Measurements from ENCODE around the gene DGKI.

Gene DGKI

DNA sequence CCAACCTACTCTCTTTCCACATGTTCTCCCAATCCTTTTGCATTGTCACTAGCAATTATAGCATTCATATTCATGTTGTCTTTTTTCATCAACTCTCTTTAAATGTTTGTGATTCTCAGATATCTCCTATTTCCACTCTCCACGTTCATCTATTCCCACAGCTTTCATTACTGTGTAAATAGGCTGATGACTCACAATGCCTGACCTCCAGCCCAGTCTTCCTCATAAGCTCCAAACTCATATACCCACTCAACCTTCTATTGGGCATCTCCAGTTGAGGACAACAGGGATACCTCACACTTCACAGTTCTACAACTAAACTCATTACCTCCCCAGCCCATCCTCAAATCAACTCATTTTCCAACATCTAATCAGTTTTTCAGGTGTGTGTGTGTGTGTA, 194.1 kb downstream of the DGKI start:
- no peak for DNase-seq

DNA sequence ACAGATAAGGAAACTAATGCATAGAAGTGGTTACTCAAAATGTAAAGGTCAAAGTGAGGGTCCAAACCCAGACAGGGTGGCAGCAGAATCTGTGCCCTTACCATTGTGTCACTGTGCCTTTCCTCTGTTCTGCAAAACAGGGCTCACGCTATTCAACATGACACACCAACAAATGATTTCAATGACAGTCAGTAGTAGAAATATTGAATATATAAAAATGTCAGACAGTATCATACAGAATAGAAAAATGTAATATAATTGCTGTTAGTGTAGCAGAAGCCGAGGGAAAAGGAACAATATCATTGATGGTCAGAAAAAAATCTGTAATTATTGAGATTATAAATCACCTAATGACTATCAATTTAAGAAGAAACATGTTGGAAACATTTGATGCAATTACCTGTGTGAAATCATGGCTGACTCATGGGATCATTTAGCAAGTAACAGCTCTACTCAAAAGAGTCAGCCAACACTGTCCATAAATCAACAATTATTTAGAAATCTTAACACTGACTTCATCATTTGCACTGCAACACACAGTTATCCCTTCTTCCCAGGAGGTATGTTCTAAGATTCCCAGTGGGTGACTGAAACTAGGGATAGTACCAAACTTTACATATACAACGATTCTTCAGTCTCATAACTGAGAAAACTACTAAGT, 198.7 kb downstream of the DGKI start:
- no peak for DNase-seq

DNA sequence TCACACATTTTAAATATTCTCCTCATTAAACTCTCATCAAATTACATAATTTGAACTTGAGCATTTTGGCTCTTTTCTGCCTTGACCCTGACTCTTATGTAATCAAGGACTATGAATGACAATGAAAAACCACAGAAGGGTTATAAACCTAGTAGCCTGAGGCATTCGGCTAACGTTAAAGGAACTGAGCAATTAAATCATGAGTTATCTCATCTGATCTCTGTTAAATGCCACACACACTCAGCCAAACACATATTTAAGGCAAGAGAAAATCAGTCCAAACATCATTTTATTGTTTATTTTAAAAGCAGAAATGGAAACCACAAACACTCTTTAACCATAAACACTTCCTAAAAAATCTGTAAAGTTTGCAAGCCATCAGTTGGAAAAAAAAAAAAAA, 204.3 kb downstream of the DGKI start:
- DNase-seq, result no peak

DNA sequence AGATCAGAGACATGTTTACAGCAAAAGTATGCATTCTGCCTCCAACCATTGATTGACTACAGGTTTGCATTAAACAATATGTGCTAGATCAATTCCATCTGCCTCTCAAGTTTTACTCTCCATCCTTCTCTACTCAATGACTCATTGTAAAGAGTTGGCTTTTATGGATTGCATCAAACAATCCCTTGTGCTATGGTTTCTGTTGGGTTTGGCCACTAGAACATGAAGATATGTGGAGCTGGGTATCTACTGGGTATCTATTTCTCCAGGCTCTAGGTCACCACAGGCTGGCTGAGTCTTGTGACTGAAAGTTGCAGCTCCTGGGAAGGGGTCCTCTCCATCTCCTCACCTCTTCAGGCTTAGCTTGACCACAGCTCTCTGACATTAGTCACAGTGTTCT, 204.7 kb downstream of the DGKI start:
- no peak for DNase-seq

DNA sequence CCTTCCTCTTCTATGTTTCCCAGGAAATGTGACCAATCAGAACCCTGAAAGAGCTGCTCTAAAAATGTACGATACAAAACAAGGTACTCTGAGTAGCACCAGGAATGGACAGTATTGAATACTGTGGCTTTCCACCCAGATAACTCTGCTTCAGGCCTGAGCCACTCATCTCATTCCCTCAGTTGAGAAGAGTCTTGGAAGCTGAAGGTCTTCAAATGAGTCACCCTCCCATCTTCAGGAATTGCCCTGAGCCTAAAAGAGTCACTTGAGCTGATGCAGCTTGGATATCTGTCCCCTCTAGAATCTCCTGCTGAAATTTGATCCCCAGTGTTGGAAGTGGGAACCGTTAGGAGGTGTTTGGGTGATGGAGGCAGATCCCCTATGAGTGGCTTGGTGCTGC, 210.4 kb downstream of the DGKI start:
- DNase-seq, result no peak

DNA sequence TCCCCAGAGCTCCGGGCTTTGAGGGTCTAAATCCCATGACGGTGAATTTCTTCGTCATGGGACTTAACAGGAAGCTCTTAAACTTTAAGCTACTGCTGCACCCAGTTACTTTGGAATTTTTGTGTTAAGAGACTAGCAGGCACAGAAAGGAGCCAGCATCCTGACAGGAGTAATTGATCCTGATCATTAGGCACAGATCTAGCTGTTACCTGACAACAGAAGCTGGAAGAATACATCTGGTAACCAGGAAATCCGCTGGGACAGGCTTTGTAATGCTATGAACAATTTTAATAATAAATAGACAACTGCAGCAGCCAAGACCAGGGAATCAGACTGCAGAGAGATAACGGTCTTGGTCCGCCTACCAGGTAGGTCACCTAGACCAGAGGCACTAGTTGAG, 210.9 kb downstream of the DGKI start:
- no peak for DNase-seq

DNA sequence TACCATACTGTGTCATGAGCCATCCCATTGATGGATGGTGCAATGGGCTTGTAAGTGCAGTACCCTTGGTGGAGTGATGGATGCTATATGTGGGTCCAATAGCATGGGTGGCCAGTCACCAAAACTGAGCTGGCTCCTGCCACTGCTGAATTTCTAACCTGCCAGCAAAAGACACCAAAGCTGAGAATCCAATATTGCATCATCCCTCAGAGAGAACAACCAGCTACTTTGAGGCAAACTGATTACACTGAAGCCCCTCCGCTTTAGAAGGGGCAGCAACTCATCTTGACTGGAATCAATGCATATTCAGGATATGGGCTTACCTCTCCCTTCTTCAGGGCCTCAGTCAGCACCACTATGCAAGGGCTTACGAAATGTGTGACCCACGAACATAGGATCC, 211.6 kb downstream of the DGKI start:
- no peak for DNase-seq

DNA sequence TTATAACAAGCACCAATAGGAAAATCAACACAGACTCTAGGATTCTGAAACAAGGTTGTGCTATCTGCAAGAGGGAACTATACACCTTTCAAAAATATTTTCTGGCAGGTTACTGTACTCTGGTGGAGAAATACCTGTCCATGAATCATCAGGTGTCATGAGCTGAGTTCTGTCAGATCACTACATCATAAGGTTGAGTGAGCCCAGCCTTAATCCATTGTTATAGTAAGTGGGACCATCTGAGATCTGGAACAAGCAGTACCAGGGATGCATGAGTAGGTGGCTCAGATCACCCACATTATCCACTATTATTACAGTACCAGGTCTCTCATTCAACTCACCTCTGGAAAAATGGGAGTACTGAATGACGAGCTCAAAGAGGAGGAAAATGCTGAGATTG, 212.4 kb downstream of the DGKI start:
- no peak for DNase-seq

DNA sequence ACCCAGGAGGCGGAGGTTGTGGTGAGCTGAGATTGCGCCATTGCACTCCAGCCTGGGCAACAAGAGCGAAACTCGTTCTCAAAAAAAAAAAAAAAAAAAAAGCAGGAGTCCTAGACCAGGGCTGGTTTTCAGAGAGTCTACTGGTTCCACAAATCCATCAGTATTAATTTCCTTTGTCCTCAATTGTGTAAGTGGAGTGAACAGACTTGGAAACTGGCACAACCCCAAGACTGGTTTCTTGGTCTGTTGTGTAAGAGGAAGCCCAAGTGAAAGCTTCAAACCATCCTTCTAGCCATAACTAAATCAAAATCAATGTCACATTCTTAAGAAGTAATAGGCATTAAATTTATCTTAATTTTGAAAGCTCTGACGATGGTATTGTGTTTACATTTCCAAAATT, 213.6 kb downstream of the DGKI start:
- no peak for DNase-seq

DNA sequence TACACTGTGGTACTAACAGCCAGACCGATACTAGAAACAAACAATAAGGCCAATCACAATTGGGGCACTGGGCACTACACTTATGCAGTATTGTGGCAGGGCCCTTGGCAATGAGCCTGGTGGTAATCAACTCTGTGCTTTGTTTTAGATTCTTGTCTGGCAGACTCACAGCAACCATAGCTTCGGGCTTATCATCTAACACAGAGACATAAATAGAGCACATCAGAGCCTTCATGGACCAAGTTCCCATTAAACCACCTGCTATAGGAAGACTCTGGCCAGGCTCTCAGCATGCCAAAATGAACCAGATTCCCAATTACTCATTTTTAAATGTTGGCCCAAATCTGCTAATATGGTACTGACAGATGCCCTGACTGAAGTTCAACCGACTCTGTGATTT, 218.6 kb downstream of the DGKI start:
- peak in 11 of 14 donors; percentile 6 to 79 (median 31) for DNase-seq

DNA sequence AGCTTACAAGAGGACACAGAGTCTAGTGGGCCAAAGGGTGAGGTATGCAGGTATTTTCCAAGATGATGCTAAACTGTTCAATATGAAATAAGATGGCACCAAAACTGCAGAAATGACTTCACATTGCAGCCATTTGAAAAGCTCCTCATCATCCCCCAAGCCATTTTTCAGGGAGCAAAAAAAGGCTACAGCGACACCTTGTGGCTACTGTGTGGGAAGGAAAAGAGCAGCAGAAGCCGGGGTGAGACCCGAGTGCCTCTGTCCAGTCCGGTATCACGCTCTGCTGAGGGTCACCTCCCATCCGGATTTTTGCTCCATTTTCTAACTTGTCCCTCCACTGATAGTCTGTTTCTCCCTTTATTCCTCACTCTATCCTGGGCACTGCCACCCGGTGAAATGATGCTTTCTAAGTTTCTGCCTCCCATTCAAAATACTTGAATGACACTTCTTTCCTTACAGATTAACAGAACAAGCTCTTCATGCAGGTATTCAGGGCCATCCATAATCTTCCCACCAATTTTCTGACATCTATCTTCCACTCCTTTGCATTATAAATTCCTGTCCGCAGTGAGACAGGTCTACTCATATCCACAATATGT, 220.2 kb downstream of the DGKI start:
- DNase-seq, result peak in 10 of 14 donors; percentile 1 to 40 (median 19)

DNA sequence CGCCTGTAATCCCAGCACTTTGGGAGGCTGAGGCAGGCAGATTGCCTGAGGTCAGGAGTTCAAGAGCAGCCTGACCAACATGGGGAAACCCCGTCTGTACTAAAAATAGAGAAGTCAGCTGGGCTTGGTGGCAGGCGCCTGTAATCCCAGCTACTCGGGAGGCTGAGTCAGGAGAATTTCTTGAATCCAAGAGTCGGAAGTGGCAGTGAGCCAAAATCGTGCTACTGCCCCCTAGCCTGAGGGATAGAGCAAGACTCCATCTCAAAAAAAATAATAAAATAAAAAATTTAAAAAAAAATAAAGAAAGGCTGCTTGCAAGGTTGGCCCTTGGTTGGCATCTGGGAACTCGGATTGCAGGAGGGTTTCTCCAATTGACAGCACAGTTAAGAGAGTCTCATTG, 221.6 kb downstream of the DGKI start:
- DNase-seq, result no peak

DNA sequence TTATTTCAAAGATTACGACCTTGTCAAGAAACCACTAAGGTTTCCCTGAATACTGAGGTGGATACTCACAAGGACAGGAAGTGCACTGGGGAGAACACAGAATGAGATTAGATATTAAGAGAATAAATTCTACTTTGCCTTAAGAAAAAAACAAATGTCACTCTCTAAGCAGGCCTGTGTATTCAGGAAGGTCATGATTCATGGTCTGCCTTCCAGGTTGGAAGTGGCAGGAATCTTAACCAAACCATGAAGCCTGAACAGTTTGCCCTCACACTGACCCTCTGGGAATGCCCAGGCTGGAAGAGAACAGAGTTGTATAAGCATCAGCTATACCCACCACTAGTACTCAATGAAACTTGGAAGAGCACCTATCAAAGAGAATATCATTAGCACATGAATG, 227.6 kb downstream of the DGKI start:
- no peak for DNase-seq

DNA sequence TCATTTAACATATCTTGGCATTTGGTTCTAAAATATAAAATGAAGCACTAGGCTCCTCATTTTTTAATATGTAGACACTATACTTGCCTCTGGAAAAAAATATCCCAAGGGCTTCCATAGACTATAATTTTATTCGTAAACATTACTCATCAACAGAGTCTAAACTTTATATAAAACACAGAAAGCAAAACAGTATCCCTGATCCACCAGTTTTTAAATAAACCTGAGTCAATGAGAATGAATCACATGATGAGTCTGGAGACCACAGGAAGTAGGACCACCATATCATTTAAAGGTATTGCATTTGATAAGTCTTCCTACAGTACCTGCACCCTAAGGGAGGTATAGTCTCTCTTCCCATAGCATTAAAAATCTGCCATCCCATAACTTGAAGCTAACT, 228.0 kb downstream of the DGKI start:
- DNase-seq, result no peak

DNA sequence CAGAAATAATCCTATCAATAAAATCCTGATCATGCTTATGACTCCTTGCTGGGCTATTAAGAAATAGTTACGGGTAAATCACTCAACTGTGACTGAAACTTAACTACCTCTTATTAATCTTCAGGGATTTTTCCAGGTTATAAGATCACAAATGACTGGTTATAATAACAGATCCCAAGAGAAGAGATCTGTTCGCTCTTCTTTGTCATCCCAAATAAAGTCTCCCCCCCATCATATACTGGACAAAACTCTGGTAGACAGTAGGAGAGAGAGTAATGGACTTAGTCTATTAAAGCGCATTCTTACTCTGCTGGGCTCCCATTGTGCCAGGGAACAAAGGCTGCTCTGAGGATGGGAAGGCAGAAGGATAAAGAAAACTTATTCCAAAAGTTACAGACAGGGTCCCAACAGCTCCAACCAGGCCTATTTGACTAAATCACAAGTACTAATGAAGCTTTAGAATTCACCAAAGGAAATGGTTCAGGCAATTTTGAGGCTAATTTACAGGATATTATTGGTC, 233.7 kb downstream of the DGKI start:
- no peak for DNase-seq

DNA sequence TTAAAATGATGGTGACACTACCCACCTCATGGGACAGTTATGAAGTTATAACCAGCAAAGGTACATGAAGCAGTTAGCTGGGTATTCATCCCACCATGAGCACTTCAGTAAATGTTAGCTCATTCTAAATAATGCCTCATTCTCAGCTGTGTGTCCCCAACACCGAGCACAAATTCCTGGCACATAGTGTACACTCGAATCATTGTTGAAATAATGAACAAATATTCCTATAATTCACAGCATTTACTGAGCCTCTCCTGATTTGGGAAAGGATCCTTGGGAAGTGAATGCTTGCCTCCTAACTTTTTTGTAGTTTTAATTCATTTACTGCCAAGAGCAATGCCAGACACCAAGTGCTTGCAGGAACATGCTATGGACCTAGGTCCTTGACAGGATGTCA, 235.2 kb downstream of the DGKI start:
- DNase-seq, result no peak

DNA sequence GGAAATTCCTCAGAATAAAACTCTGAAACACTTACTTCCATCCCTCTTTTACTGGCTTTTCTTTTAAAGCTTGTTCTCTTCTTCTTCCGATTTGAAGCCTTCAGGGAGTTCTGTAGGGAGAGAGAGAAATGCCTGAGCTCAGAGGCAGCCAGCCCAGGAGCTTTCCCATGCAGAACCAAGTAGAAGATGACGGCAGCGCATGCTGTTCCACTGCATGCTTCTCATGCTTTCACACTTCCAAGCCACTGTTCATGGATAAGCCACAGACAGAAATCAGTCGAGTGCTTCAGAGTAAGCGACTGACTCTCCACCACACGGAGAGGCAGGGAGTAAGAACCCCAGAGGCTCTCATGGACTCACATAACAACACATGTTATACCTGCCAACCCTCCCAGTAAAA, 237.3 kb downstream of the DGKI start:
- no peak for DNase-seq

DNA sequence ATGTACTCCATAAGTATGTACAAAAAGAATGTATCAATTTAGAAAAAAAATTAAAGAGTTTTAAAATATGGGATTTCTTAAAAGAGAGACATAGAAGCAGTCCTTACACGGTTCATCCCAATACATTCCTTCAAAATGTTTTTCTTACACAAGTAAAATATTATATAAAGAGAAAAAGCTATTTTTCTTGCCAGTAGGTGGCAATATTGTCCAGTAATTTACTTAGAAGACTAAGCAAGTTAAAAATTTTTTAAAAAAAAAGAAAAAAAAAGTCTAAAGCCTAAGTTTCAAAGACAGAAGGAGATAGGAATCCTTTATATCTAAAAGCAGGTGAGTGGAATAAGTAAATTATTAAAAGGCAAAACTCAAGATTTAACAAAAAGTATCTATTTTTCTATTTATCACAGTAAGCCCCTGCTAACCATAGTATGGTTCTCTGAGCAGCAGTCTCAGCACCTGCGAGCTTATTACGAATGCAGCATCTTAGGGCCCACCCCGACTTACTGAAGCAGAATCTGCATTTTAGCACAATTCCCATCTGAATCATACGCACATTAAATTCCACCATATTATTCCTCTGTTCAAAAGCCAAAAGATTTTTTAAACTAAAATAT, 240.6 kb downstream of the DGKI start:
- peak in 1 of 14 donors; percentile 23 for DNase-seq

DNA sequence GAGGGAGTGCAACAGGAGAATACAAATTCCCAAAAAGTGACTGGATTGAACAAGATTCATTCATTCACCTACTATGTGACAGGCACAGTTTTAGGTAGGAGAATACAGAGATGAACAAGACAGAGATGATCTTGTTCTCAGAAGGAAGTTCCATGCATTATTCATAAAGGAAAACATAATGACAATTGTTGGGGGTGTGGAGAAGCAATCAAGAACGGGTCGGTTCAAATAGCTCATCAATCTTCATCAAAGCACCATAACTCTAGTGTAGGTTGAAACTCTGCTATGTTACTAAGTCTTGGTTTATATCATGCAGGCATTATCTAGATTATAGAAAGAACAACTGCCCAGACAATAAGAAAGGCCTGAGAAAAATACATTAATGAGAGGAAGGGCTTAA, 243.7 kb downstream of the DGKI start:
- DNase-seq, result no peak

DNA sequence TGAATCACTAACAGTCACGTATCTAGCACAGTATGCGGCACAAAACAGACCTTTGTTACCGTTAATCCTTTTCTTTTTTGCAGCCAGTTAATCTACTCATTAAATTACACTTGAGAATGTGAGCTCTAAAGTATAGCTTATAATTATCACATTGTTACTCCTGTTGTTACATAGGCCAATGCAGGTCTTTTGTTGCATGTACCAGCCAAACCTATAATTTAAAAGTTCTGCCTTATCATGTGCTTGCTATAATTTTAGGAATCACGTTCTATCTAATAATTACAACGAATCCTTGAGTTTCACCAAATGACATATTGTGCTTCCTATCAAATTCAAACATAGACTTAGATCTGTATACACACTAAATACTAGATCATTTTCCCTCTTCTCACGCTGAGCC, 245.1 kb downstream of the DGKI start:
- DNase-seq, result no peak

DNA sequence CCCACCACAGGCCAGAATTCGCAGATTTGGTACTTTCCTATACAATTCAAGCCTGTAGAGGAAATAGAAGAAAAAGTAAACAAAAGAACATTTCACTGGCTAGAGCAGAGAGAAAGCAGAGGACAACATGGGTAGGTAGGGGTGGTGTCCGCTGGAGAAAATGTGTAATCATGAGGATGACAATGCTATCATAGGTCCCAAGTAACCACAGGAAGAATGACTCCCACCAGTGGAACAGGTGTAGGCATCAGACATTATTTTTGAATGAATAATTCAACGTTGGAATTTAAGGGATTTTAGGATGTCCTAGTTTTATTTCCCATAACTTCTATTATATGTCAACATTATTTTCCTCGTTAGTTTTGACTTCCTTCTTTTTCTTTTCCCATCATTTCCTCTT, 248.9 kb downstream of the DGKI start:
- no peak for DNase-seq

DNA sequence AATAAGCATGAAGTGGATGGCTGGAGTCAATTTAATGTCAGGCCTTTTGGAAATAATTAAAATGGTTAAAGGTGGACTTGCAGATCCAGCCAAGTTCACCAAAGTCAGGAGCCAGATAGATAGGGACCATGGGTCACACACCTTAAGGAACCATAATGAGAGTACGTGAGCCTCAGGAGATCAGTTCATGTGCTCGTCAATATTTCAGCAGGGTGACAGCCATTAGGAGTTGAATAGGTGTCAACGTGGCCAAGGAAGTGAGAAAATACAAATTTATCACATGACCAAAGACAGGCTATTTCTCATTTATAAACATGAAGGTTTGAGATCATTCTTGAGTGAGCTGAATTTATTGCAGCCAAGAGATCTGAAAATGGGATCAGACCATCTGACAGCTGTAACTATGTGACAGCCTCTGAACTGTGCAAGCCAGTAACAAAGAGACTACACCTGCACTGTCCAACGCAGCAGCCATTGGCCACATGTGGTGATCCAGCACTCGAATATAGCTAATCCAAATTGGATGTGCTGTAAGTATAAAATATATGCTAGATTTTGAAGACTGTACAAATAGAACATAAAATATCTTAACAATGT, 253.6 kb downstream of the DGKI start:
- no peak for DNase-seq

DNA sequence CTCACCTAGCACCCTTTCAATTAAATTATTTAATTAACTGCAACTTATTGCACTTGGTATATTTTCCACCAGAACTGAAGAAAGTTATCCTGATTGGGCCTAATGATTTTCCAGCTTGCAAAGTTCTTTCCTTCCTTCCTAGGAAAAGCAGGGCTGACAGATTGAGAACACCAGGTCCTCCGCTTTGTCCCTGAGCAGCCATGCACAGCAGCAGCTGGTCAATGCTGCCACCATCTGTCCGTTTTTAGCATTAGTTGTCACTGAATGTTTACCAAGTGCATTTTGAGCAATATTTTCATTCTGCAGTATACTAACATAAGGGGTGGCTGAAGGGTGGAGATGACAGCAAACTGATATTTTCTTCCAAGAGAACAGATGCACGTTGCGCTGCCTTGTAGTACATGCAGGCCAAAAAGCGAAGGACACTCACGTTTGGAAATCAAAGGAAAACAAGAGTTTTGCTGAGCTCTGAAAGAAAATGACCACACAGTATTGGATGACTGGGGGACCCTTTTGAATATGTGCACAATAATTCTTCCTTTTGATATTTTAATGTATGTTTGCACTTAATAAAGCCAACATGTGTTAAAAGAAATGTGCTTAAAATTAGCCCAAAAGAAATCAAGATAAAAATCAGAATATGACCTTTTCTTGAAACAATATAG, 254.4 kb downstream of the DGKI start:
- DNase-seq, result peak in 10 of 14 donors; percentile 1 to 83 (median 20)
